Measurements from ENCODE around the gene ATRX.

DNA sequence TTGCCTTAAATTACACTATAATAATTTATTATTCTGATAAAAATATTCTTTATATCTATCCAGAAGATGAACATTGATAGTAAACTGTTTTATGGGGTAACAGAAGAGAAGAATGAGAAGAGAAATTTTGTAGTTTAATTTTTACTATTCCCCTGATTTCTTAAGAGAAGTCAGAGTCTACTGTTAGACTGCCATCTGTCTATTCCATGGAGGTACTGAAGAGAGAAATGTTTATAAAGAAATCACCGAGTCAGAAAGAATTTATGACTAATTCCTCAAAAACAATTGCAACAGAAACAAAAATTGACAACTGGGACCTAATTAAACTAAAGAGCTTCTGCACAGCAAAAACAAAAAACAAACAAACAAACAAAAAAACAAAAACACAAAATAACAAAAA, 188.9 kb downstream of the ATRX start:
- TF ChIP-seq, protein P1, sequence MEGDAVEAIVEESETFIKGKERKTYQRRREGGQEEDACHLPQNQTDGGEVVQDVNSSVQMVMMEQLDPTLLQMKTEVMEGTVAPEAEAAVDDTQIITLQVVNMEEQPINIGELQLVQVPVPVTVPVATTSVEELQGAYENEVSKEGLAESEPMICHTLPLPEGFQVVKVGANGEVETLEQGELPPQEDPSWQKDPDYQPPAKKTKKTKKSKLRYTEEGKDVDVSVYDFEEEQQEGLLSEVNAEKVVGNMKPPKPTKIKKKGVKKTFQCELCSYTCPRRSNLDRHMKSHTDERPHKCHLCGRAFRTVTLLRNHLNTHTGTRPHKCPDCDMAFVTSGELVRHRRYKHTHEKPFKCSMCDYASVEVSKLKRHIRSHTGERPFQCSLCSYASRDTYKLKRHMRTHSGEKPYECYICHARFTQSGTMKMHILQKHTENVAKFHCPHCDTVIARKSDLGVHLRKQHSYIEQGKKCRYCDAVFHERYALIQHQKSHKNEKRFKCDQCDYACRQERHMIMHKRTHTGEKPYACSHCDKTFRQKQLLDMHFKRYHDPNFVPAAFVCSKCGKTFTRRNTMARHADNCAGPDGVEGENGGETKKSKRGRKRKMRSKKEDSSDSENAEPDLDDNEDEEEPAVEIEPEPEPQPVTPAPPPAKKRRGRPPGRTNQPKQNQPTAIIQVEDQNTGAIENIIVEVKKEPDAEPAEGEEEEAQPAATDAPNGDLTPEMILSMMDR (IDR thresholded peaks at IDR 0.05), result peak in 5 of 6 experiments; percentile 24 to 47 (median 37)
- TF ChIP-seq POLR2A (IDR thresholded peaks at IDR 0.05), result no peak

Measured in adrenal gland (tissue), 5 donors.